NCI-H2107 treated with DMSO at 0.1 percent for 48 hours (cell line): ENCODE results near the gene GMDS.

Experiments
- DNase-seq: peaks from one replicate; lab custom pipeline; 2025; ENCODE audit not compliant: unreplicated experiment; lab: John Stamatoyannopoulos, UW

The GMDS gene

DNA sequence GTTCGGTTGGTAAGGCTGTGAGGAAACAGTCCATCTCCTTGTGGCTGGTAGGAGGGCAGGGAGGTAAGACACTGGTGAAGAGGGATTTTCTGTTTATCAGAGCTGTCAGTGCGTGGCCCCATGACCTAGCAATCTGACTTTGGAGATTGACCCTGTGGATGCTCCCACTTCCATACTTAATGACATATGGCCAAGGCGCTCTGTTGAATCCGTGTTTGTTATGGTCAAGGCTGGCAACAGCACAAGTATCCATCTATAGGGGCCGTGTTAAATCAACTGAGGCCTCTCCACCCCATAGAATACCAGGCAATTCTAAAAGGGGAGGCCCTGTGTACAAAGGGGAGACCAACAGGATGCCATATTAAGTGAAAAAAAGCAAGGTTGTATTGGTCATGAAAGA lies 661.3 kb downstream of the GMDS start:
- no peak for DNase-seq

DNA sequence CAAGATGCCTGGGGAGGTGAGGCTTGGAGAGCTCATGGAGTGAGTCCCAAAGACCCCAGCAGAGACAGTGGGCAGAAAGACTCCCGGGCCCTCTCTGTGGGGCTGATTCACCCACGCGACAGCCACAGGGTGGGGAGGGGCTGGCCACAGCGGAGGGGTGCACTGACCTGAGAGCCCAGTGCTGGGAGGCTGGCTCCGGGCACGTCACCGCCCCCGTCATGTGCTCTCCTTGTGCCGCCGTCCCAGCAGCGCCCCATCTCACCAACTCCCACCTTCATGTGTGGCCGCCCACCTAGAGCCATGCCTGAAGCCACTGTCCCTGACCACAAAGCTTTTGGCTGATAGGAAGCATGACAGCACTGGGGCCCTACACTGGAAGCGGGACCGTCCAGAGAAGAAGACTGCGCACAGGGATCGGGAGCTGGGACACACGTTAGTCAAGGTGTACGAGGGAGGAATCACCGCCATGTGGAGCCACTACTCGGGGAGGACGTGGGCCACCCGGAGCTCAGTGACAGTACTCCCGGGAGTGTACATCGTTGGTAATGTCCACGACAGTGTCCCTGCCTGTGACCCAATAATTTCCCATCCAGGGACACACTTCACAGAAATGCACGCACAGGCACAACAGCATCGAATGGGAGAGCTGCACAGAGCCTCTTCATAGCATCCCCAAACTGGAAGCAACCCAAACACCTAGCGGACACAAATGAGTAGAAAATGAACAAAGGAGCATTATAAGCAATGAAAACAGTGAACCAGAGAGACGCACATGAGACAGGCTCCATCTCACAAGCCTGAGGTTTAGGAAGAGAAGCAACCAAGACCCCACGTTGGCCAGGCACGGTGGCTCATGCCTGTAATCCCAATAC lies 664.0 kb downstream of the GMDS start:
- DNase-seq, result no peak

DNA sequence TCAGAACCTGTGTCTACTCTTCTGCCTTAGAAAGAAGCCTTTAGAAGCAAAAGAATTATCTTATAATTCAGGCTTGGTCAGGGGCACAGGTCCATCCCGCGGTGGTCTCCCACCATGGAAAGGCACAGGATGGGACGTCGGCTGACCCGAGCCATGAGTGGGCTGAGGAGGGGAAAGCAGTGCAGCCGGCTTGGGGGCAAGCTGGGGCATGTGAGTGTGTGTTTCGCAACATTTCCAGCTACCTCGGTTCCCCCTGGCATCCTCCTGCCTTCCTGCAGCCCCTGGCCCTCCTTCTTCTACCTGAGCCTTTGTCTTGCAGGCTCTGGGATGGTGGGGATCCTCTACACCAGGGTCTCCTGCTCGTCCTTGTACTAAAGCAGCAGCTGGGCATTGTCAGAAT lies 664.8 kb downstream of the GMDS start:
- no peak for DNase-seq

DNA sequence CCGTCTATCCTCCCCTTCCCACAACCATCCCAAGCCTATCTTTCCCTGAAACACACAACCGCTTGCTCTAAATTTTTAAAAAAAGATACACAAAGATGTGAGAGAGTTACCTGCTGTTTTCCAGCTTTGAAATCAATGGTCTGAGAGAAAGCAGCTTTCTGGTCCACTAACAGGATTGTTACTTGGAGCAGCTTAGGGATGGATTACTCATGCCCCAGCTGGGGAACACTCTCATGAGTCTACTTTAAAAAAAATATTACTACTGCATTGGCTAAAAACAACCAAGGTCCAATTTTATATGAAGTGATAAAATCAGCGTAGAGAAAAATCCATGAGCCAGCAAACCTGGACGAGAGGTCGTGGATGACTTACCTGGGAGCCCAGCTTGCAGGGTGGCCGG lies 665.3 kb downstream of the GMDS start:
- DNase-seq, result no peak

DNA sequence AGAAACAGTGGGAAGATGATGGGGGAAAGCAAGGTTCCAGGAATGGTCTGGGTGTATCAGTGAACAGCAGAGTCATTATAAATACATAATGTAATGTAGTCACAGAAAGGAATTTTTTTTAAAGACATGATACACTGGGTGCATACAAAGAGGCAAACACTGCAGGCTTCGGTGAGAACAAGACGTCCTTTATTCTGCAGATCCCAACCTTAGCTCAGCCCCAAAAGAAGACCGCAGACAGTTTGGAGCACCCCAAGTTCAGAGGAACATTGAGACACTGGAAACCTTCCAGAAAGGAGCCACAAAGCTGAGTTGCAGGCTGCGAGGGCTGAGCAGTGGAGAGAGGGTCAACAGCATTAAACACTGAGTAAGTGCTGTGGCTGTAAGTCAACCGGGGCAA lies 666.3 kb downstream of the GMDS start:
- no peak for DNase-seq

DNA sequence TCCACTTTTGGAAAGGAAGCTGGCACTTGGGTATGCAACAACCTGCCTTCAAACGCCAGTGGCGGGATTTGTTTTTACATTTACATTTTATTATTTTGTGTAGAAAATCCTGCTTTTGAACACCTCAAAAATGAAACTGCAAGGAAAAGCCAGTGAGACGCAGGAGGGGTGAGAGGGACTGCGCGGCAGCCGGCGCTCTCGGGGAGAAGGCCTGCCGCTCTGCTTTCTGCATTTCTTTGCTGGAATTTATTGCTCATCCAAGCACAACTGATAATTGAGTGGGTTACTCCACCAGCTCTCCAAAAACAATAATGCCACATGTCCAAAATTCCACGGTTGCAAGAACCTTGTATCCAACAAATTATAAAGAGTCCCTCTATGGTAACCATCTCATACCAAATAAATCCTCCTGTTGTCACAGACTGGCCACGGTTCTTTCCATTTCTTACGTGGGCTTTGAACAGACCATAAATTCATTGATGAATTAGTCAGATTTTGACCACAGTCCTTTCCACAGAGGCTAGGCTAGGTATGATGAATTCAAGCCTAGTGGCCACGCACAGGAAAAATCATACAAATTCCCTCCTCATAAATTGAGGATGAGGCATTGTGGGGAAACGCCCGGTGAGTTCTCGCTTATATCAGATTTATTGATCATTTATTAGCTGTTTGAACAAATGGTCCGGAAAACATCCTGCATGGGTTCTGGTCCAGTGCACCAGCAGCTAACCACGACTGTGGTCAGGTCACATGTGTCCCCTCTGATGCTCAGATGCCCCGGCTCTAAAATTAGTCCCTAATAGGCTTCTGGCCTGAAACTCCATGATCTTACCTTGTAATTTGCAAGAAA lies 667.3 kb downstream of the GMDS start:
- no peak for DNase-seq

DNA sequence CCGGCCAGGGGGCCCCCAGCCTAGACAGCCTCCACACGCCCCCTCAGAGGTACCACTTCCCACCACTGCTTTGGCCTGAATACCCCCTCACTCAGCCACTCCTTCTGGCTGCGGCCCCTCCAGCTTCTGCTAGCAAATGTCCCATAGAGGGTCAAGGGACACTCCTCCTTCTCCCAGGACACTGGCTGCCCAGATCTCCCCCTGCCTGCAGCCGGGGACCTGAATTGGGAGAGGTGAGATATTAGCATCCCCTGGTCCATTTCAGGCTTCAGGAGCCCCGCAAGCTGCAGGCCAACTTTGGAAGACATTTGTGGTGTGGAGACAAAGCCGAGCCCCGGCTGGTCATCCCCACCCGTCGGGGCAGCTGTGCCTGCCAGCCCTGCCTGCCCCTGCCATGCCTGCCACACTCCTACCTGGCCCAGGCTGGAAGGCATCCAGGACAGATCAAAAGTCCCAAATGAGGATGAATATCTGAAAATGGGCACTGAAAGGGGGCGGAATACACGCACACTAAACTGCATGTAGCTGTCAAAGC lies 668.2 kb downstream of the GMDS start:
- DNase-seq, result no peak

DNA sequence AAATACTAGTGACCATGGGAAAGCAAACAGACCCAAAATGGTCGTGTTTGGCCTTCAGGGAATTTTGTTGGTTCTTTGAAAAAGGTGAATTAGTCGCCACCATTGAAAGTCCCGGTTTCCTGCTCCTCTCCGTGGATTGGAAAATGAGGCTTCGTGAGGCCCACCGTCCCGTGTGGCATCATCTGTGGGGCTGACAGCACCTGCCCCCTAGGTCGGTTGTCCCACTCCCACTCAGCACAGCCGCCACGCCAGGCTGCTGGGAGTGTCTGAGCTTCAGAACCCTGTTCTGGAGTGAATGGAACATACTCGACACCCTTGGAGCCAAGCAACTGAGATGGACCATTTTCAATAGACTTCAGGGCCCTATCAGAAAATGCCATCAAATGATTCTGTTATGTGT lies 668.7 kb downstream of the GMDS start:
- no peak for DNase-seq

DNA sequence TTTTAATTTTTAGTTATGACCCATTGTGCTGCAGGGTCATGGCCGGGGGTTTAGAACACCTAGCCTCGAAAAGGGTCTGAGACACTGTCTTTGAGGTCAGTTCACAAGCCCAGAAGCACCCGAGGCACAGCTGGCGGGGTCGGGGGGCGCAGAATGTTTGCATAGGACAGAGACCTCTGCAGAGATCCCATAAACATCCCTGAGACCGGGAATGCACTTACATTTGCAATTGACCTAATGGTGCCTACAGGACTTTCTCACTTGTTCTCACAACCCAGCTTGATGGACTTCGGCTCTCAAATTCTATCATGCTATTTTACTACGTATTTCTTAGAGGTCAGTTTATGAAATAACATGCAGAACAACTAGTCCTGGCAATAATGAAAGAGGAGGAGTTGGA lies 669.2 kb downstream of the GMDS start:
- no peak for DNase-seq

DNA sequence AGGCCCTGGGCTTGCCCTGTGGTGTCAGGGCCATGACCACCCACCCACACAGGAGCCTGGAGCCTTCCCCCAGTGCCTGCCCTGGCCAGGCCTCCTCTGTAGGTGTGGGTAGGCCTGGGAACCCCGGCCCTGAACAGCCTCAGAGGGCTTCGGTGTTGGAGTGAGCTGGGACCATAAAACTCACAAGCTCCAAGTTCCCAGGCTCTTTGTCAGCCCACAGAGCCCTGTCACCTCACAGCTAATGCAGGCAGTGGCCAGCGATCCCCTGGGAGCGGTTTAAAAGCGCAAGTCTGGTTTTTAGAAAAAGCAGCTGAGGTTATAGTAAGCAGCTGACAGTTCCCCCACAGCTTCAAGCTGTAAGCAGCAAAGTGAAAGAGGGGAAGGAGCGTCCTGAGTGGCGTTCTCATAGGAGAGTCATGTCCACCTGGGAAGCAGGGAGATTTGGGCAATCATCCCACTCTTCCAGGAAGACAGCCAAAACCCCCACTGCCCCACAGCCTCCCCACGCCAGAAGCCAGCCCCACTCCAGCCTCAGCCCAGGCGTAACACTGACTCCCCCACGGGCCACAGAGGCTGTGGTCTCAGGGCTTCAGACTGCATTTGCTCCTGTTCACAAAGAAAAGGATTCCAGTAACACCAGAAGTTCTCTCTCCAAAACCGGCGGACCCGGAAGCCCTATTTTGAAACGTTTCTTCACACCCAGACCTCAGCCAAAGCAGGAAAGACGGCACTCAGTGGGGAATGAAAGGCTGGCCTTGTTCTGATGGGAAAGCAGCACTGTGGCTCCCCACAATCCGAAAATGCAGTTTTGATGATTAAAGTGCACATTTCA lies 670.0 kb downstream of the GMDS start:
- peak; percentile 10 for DNase-seq

DNA sequence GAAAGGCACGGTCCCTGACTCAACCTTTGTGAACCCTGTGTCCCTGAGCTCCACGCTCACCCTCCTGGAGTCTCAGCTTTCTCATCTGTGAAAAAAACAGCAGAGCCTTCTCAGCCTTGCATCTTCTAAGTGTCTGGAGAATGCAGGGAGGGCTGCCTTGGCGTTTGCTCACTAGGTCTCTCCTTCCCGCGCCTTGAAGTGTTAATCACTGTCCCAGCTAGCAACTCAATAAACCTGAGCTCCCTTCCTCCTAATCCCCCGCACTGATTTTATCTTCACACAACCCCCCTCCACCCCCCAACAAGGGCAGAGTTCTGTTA lies 670.6 kb downstream of the GMDS start:
- no peak for DNase-seq

DNA sequence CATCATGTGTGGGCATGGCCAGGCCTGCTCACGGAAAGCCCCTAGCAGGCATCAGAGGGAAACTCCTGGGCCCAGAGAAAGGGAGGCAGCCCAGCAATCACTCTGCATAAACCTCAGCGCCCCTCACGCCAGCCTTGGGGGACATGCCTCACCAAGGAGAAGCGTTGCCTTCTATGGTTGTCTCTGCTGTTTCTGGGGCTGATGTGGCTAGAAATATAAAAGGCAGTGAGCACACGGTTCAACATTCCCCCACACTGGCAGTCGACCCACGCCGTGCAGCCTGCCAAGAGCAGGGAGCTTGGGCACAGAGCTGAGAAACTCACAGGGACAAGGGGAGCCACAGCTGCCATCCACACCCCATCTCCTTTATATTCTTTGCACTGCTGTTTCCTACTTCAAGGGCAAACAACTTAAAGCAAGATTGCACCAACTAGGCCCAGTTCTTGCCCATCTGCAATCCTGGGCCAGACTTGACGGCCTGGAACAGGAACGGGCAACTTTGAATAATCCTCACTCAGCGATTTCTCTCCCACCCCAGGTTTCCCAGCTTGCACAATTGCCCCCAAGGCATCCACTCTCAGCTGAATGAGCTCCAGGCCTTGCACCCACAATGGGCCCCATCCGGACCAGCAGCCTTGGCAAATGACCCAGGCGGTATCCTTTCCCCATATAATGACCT lies 671.2 kb downstream of the GMDS start:
- DNase-seq, result no peak
